GM19452 (cell line): ENCODE measurements around the gene ZIC1.

Experiments
- ATAC-seq: cut with Tn5 transposase; IDR thresholded peaks from one replicate; pipeline ENCODE4 v1.9.1; 2021; ENCODE audit not compliant: unreplicated experiment

The ZIC1 gene

GRCh38 chr3:147409143-147410115 lies at the start of gene ZIC1:
Gene ZIC1 (plus strand): TSS chr3:147409365. CDS start chr3:147410113, 748 bp downstream.
- no peak for ATAC-seq

GRCh38 chr3:147360051-147360439 lies 49.1 kb upstream of the ZIC1 start:
- ATAC-seq: no peak

- no peak for ATAC-seq
Measured at GRCh38 chr3:147360646-147361453, 48.3 kb upstream of the ZIC1 start.

GRCh38 chr3:147361454-147362420 lies 47.4 kb upstream of the ZIC1 start:
- no peak for ATAC-seq

GRCh38 chr3:147364771-147365170 lies 44.4 kb upstream of the ZIC1 start:
- no peak for ATAC-seq

GRCh38 chr3:147365196-147366115 lies 43.7 kb upstream of the ZIC1 start:
- no peak for ATAC-seq

GRCh38 chr3:147367676-147368075 lies 41.5 kb upstream of the ZIC1 start:
- ATAC-seq: no peak

- no peak for ATAC-seq
Measured at GRCh38 chr3:147368151-147368550, 41.0 kb upstream of the ZIC1 start.

- no peak for ATAC-seq
Measured at GRCh38 chr3:147368561-147369221, 40.5 kb upstream of the ZIC1 start.

- ATAC-seq: no peak
Measured at GRCh38 chr3:147369231-147369630, 39.9 kb upstream of the ZIC1 start.

- ATAC-seq: no peak
Measured at GRCh38 chr3:147369661-147370123, 39.5 kb upstream of the ZIC1 start.

GRCh38 chr3:147370349-147370748 lies 38.8 kb upstream of the ZIC1 start:
- ATAC-seq: no peak

- no peak for ATAC-seq
Measured at GRCh38 chr3:147371140-147371539, 38.0 kb upstream of the ZIC1 start.

- no peak for ATAC-seq
Measured at GRCh38 chr3:147371771-147372340, 37.3 kb upstream of the ZIC1 start.

GRCh38 chr3:147372525-147373027 lies 36.6 kb upstream of the ZIC1 start:
- no peak for ATAC-seq

- no peak for ATAC-seq
Measured at GRCh38 chr3:147373301-147373700, 35.9 kb upstream of the ZIC1 start.

GRCh38 chr3:147377412-147378367 lies 31.5 kb upstream of the ZIC1 start:
- ATAC-seq: no peak
